Daoy (cell line): ENCODE data around the gene UBE2G2. TPM values are rescaled to one million over a fixed set of nuclear protein-coding genes. Genes with fewer than 3 reads are reported as not detected.

Experiments used
- DNase-seq: peaks from one replicate; pipeline ENCODE4 v3.0.0-alpha.2; 2015; ENCODE audit warnings: low read depth
- total RNA-seq: library from RNA; depleted of rRNA; stranded (reverse); fragments of >200 nt; shearing (Covaris generic); gene quantifications from 2 replicates; pipeline ENCODE4 v1.2.3, GENCODE V29; 2014

UBE2G2 gene
- total RNA-seq, 1 experiment from 2014 or later = 90.1 TPM

DNA sequence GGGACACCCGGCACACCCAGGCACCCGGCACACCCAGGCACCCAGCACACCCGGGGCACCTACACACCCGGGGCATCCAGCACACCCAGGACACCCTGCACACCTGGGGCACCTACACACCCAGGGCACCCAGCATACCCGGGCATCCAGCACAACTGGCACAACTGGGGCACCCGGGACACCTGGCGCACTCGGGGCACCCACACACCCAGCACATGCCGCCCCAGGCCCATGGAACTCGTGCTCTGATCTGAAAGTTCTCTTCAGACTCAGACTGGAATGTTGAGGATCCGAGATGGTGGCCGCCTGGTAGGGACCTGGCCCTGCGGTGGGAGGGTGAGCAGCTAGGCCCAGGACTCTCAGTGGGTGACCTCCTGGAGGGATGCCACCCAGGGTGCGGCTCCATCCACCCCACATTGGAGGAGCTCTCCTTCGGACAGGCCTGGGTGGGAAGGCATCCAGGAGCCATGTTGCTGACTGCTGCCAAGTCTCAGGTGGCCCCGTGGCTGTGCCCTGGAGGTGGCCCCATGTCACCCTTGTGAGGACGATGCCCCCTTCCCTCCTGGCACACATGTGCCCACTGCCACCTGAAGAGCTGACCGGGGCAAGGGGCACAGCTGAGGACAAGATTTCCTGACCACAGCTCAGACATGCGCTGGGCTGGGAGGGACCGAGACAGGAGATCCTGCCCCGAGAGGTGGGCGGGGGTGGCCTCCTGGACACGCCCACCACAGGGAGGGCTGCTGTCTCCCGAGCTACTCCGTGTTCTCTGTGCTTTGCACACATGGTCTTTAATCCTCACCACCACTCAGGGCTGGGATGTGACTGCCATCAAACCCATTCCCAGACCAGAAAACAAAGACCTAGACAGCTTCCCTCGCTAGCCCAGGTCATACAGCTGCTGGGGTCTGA lies 37.0 kb downstream of the UBE2G2 start:
- DNase-seq = peak; percentile 45

DNA sequence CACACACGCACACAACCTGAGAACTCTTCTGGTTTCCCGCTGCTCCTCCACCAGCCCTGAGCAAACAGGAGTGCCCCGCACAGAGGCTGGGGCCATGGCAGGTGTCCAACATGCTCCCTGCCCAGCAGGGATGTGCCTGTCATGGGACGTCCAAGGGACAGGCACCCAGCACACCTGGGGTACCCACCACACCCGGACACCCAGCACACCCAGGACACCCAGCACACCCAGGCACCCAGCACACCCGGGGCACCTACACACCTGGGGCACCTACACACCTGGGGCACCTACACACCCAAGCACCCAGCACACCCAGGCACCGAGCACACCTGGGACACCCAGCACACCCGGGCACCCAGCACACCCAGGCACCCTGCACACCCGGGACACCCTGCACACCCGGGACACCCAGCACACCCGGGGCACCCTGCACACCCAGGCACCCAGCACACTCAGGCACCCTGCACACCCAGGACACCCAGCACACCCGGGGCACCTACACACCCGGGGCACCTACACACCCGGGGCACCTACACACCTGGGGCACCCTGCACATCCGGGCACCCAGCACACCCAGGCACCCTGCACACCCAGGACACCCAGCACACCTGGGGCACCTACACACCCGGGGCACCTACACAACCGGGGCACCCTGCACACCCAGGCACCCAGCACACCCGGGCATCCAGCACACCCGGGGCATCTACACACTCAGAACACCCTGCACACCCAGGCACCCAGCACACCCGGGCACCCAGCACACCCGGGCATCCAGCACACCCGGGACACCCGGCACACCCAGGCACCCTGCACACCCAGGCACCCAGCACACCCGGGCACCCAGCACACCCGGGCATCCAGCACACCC lies 37.9 kb downstream of the UBE2G2 start:
- DNase-seq = no peak

DNA sequence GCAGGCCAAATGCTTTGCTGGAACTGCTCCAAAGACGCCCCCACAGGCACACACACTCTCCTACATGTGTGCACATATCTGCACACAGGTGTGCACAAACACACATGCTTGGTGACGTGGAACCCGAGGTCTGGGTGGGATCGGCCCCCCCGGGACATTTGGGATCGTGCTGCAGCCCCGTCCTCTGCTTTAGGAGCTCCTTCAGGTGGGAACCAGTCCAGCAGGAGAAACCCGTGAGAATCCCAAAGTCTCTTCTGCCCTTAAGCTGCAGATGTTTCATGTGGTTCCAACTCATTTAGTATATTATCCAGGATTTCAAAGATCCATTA lies 38.6 kb downstream of the UBE2G2 start:
- no peak for DNase-seq

DNA sequence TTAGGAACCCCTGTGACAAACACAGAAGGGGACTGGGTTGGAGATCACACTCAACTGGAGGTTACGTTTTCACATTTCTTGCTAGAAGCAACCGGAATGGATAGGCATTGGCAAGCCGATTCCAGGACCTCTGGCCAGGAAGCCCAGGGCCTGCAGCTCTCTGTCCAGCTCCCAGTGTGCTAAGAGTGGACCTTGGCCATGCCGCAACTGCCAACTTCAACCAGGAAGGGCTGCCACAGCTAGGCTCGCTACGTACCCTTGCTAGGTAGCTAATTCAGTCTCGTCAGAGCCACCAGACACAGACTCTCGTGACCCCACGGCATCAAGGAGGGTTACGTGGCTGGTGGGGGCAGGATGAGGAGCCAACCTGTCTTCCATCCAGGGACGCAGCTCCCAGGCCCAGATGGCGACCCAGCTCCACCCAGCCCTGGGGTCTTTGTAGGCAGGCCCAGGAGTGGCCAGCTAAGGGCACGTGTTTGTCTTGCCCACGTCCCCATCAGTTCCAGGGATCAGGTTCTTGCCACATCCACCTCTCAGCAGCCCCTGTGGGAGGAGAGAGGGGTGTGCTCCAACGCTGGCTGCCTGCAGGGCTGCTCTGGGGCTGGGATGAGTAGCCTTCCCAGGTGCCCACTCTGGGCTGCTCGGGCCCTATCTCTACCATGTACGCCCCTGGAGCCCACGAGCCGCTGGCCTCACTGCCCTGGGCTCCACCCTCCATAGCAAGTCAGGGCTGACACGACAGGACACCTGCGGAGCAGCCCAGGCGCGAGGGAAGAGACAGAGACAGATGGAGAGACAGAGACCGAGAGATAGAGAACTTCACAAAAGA lies 39.2 kb downstream of the UBE2G2 start:
- no peak for DNase-seq

DNA sequence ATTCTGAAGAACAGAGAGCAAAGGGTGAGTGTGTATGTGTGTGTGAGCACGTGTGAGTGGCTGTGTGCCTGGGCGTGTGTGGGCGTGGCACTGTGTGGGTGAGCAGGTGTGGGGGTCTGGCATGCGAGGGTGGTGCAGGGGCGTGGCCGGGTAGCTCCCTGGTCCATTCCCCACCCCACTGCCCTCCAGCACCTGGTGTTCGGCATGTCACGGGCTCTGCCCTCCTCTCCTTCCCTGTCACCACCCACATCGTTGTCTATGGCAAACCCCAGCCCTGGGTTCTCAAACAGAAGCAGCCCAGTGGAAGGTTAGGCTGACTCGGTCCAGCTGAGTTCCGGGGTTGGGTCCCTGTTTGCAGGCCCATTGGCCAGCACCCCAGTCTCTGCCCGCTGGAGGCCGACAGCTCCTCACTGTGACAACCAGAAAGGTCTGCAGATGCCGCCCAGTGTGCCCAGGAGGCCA lies 39.8 kb downstream of the UBE2G2 start:
- DNase-seq = no peak

DNA sequence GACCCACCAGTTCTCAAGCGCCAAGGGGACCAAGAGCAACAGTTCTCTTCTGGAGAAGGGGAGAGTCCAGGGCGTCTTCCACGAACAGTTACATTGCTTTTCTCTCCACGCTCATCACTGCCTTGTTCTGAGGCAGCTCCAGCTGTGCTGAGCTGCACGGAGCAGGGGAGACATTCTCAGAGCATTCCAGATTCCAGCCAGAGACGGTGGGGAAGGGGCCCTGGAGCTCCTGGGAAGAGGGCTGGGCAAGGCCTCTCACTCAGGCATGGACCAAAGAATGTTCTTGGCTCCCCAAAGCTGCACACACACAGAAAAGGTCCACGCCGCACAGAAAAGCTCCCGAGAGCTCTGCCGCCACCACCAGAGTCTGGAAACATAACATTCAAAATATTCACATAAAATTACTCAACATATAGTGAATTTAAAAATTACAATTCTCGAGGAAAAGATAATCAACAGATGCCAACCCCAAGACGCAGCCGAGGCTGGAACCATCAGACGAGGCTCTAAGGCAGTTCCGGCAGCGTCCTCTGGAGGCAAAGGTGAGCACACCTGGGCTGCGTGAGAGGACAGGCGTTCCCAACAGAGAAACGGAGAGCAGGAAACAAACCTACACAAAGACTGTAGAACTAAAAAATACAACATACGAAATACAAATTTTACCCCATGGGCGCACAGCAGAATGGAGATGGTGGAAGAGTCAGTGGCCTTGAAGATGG lies 40.5 kb downstream of the UBE2G2 start:
- no peak for DNase-seq

DNA sequence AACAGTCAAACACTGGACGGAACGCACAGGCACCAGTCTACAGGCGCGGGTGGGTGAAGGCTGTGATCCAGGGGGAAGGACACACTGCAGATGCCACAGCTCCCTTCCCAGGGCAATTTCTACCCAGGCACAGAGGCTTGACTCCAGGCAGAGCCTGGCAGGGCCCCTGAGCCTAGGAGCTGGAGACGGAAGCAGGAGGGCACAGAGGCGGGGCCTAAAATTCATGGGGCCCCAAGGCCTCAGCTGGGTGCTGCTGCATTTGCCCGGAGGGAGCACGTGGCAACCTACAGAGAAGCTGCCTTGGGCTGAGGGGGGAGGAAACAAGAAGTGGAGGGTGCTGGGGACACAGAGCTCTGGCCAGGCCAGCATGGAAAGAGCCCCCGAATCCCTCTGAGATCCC lies 41.2 kb downstream of the UBE2G2 start:
- no peak for DNase-seq

DNA sequence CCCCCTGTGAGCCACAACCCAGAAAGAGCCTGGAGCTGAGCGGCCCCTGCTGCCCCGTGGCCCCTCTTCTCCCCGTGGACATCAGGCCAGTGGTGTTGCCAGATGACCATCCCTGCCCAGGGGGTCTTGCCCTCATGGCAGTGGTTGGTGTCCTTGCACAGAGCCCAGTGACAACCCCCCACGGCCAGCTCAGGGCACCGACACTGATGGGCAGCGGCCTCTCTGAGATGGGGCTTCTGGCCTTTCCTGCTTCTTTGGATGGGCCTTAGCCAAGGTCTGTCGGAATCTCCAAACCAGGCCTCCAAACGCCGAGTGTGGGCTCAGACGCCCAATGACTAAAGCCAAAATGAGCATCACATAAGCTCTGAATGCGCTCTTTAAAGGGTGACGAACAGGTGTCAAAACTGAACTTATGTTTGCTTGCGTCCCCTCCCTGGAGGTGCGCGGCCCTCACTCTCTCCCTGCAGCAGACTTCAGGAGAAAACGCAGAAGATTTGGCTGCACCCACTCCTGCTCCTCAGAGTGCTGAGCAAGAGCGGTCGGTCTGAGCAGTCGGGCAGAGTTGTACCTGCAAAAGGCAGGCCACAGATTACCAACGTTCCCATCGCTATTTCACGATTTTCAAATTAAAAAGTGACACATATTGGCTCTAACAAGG lies 41.9 kb downstream of the UBE2G2 start:
- DNase-seq = no peak

DNA sequence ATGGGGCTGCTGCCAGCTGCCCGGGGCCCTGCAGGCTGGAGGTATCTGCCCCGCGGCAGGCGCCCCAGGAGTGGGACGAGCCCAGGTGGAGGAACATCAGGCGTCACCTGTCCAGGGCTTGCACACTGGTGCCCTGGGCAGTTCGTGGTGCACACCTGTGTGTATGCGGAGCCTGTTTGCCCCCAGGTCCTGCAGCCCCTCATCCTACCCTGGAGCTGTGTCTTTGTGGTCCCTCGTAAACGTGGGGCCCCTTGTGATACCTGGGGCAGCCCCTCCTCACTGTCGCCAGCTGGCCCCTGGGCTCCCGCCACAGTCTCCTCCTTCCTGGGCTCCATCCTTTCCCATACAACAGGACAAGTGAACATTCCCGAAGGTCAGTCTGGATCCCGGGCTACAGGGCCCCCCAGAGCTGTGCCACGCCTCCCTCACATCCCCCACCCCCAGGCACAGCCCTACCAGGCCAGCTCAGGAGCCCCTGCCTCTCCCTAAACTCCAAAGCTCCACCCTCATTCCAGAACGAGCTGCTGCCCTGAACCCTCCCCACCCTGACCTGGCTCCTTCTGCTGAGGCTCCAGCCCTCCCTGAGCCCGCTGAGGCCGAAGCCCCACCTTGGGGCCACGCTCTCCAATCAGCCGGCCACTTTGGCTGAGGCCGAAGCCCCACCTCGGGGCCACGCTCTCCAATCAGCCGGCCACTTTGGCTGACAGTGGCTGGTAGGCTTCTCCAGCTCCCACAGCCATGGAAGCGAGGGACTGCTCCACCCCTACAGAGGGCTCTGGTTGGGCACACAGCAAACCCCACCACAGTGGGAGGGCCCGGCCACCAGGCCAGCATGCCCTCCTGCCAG lies 42.6 kb downstream of the UBE2G2 start:
- DNase-seq = no peak

DNA sequence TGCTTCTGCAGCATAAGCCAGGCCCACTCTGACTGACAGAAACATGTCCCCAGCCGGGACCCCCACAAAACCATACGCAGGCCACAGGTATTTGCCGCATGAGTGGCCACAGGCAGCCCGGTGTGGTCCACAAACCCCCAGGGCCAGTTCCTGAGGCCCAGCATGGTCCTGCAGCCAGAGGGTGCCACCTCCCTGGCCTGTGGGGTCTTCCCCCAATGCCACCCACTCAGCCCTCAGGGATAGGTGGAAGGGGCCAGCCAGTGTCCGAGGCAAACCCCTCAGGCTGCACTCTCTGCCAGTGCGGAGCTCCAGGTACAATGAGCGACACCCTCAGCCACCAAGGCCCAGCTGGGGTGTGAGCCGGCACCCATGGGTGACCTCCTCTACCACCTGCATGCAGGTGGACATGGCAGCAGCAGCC lies 43.5 kb downstream of the UBE2G2 start:
- no peak for DNase-seq

DNA sequence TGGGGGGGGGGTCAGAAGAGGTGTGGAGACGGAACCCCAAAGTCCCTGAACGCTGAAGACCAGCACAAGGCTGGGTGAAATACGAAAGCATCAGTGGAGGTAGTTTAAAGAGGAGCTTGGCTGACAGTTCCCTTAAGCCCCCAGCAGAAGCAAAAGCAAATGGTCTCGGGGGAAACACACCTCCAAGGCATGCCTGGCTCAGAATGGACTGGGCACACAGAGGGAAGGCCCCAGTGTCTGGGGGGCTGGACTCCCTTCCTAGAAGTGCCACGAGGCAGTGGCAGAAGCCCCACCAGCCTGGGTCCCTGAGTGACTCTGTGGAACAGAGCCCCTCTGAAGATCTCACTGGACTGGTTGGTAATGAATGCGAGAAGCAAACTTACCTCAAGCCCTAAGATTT lies 43.9 kb downstream of the UBE2G2 start:
- no peak for DNase-seq

DNA sequence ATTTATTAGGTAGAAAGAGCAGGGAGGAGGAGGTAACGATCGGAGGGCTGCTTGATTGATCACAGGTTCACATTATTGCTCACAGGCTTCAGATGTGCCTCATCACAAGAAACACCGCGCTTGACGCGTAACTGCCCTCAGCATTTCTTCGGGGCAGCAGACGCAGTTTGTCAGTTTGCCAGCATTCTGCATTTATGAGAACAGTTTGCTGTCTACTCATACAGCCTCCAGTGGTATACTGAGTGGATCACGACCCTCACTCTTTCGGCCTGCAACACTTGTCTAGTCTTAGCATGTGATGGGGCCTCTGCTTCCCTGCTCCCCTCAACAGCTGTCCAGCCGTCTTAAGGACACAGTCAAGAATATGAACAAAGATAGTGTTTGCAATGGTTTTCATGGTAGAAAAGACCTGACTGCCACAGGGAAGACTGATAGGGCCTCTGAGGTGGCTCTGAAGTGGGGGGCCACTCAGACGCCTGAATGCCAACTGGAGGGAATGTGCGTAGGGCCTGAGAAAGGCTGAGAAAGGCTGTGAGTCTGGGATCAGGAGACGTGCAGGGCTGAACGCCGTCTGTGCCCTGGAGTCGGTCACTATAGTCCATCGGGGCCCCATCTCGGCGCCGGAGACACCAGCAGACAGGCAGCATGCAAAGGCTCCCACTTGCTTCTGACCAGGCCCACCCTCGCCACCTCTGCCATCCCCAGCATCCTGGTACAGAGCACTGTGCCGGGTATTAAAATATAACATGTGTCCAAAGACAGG lies 45.0 kb downstream of the UBE2G2 start:
- DNase-seq = no peak

DNA sequence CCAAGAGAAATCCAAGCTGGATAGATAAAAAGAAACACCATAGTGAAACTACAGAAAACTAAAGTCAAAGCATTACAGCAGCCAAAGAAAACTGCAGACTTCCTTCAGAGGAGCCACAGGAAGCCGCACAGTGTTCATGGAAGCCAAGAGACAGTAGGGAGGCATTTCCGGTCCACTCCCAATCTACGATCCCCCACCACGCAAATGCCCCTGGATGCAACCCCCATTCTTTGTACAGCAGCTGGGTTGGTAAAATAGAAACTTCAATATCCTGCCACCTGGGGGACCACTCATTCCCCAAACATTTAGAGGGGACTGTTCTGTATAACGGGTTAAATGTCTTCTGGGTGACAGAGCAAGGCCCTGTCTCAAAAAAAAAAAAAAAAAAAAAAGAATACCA lies 46.4 kb downstream of the UBE2G2 start:
- DNase-seq = peak; percentile 62

DNA sequence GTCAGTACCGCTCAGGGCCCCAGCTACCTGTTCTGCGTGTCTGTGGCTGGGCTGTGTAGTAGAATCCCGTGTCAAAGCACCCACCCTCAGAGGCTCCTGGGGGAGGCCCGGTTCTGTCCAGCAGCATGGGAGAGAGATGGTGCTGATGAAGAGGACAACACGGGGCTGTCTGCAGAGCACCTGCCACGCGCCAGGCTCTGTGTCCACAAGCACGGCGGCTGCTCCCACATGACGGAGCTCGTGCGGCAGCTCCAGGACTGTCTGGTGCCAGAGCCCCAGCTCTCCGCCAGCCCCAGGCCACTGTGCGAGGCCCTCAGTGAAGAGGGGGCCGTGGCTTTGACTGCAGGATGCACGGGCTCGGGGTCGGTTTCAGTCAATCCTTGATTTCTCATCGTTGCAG lies 48.3 kb downstream of the UBE2G2 start:
- DNase-seq = no peak

DNA sequence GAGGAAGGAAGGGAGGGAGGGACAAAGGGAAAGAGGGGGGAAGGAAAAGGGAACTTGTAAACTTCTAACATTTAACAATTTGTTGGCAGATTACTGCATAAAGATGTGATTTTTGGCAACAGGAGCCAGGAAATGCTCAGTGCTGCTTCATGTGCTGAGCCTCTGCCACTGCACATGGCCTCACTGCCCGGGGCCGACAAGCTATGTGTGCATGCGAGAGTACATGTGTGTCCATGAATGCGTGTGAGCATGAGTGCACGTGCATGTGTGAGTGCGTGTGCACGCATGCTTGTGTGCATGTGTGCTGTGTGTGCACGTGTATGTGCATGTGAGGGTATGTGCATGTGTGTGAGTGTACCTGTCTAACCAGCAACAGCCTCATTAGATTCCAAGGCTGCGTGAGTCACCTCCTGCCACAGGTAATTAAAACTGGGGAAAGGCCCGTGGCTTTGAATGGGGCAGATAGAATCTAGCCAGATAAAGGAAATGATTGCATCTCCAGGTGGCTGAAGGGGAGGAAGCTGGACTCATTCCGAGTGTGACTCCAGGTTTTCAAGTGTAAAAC lies 48.9 kb downstream of the UBE2G2 start:
- DNase-seq = peak; percentile 78

DNA sequence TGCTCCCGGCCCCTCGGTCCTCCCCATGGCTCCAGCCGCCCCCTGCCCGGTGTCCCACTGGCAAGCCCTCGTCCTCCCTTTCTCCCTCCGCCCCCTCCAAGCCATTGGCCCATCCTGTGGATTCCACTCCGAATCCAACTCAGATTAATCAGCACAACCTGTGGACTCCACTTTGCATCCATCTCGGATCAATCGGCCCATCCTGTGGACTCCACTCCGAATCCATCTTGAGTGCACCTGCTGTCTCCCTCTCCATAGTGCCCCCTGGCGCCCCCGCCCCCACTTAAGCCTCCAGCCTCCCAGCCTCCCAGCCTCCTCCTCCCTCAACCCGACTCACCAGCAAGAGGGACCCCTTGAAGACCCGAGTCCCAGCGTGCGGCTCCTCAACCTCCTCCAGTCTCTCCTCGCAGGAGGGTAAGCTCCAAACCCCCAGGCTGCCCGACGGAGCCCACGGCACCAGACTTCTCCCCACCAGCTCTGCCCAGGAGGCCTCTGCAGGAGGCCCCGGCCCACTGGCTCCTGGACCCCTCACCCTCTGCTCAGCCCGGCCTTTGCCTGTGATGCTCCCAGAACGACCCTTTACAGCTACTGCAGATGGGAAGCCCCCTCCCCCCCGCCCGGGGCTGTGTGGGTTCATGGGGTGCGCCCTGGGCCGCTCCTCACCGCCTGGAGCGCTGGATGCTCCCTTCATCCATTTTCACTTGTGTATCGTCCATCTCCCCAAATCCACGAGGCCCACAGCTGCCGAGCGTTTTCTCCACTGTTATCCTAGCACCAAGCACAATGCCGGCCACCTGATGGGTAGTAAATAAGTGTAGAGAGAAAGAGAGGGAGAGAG lies 49.6 kb downstream of the UBE2G2 start:
- no peak for DNase-seq

DNA sequence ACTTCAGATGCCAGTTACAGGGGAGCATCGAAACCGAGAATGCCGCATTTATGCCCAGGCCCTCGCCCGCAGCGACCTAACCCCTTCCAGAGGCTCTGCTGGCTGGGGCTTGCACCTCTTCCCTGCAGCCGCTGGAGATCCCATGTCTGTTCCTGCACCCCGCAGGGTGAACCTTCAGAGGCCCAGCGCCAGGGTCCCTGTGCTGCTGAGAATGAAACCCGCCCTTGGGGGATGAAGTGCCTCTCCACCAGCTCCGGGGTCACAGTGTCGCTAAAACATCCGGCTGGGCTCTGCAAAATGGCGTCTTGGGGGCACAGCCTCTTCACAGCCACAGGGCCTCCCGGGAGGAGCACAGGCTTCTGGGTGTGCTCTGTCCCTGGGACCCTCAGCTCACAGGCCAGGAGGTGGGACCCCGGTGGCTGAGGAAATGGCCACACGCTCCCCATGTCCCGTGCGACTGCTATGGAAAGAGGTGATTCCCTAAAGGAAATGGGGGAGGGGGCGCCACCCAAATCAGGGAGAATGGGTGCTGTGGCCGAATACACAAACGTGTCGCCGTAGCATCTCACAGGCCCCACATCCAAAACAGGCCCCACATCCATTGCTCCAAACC lies 50.3 kb downstream of the UBE2G2 start:
- no peak for DNase-seq
